ENCODE data around the gene EPX. TPM values are rescaled to one million over a fixed set of nuclear protein-coding genes. Genes with fewer than 3 reads are reported as not detected.

EPX gene
- polyA plus RNA-seq, 2 of the 4 experiments (the other 2 are of a cell fraction): not detected

- TF ChIP-seq ZFP36 (IDR thresholded peaks at IDR 0.05; ENCODE audit: borderline replicate concordance, partially characterized antibody): no peak
- no peak for TF ChIP-seq MAZ (IDR thresholded peaks at IDR 0.05; ENCODE audit: borderline replicate concordance, low read depth, low read length)
- TF ChIP-seq SMC3 (IDR thresholded peaks at IDR 0.05): no peak
These were observed 8.1 kb upstream of the EPX start (continued) for GRCh38 chr17:58184308-58184985.

- FAIRE-seq (no peak), ATAC-seq (no peak), DNase-seq (ENCODE audit: low read depth in 1 of 2, low spot score in 1 of 2) (no peak)
- no peak for TF ChIP-seq REST (IDR thresholded peaks at IDR 0.05)
- no peak for TF ChIP-seq NR3C1 (IDR thresholded peaks at IDR 0.05)
- no peak for TF ChIP-seq CHD2 (IDR thresholded peaks at IDR 0.05; ENCODE audit: low read length, partially characterized antibody)
- no peak for TF ChIP-seq HMGXB4 (CRISPR knock-in tag; IDR thresholded peaks at IDR 0.05; ENCODE audit: borderline replicate concordance)
- no peak for TF ChIP-seq EHMT2 (IDR thresholded peaks at IDR 0.05; ENCODE audit: low read depth)
- TF ChIP-seq GATA3 (IDR thresholded peaks at IDR 0.05; ENCODE audit: borderline replicate concordance): no peak
- TF ChIP-seq POLR2A (IDR thresholded peaks at IDR 0.05; ENCODE audit: low read length): no peak
- H3K27ac ChIP-seq: no peak overlapping the region
- no peaks in the 10 kb centered on the region for H3K9me3 ChIP-seq
- ChIA-PET CTCF (interaction anchor here (0.6 to 2.9 kb wide), 10 partner anchors 9 to 217 kb away, joined by 3 to 24 read pairs (median 3); no protein-coding TSS in a partner anchor), POLR2A (no interaction called here)
- H3K4me3 ChIP-seq: no peak overlapping the region
- 52% methylated on average over 8 of the region's 8 CpGs for WGBS (ENCODE audit: missing lambda C conversion rate)
- no peak overlapping the region for H3K4me2 ChIP-seq
- peaks cover 9% of the 10 kb centered on the region; the same call in 2 of the 3 replicates for H3K4me1 ChIP-seq
These were observed 7.4 kb upstream of the EPX start for GRCh38 chr17:58184986-58185761.

- Histone ChIP-seq H3K4me3 (no peak overlapping the region), H3K9me3 (no peaks in the 10 kb centered on the region), H3K4me2 (no peak overlapping the region), H3K27ac (no peak overlapping the region), H3K4me1 (peaks cover 12% of the 10 kb centered on the region; the same call in 2 of the 3 replicates)
- ChIA-PET CTCF (interaction anchor here (1.1 to 6.1 kb wide), 5 partner anchors 8 to 122 kb away, joined by 3 to 55 read pairs (median 7); no protein-coding TSS in a partner anchor), POLR2A (no interaction called here)
- FAIRE-seq (no peak), ATAC-seq (no peak), DNase-seq (ENCODE audit: low read depth in 1 of 2, low spot score in 1 of 2) (no peak)
- WGBS (ENCODE audit: missing lambda C conversion rate): 37% methylated on average over 4 of the region's 4 CpGs
- TF ChIP-seq REST (IDR thresholded peaks at IDR 0.05) (no peak), HOXA7 (CRISPR knock-in tag; IDR thresholded peaks at IDR 0.05) (no peak), SREBF2 (IDR thresholded peaks at IDR 0.05) (no peak), HEYL (CRISPR knock-in tag; IDR thresholded peaks at IDR 0.05) (no peak), MAX (IDR thresholded peaks at IDR 0.05) (no peak), JUNB (IDR thresholded peaks at IDR 0.05) (no peak), RNF2 (IDR thresholded peaks at IDR 0.05; ENCODE audit: borderline replicate concordance, low read depth) (no peak), PBX3 (IDR thresholded peaks at IDR 0.05) (no peak), USF2 (IDR thresholded peaks at IDR 0.05) (no peak), TFCP2L1 (CRISPR knock-in tag; IDR thresholded peaks at IDR 0.05) (no peak)
These were observed 5.9 kb upstream of the EPX start for GRCh38 chr17:58186591-58186990.
